ENCODE results near the gene INSR.

INSR gene

GRCh38 chr19:7117248-7117647, 177.0 kb downstream of the INSR start:
- no peak overlapping the region for H3K14ac ChIP-seq (ENCODE audit: low read length)
- H2BK5ac ChIP-seq (ENCODE audit: low read depth, low read length, poor library complexity) = no peak overlapping the region
- H3K27me3 ChIP-seq (ENCODE audit: insufficient read depth, low read length) = no peaks in the 10 kb centered on the region
- WGBS (ENCODE audit: extremely low coverage, insufficient coverage, insufficient read length) = no CpG with 5 or more reads among the region's 11 CpGs
- H2AFZ ChIP-seq (ENCODE audit: insufficient read depth, low read length, poor library complexity) = no peak overlapping the region
- no peak overlapping the region for H3K23ac ChIP-seq (ENCODE audit: low read length)
- H2BK120ac ChIP-seq (ENCODE audit: insufficient read depth, low read length, poor library complexity) = no peak overlapping the region
- H3K4ac ChIP-seq (ENCODE audit: low read depth, low read length) = no peak overlapping the region
- peaks cover 2% of the 10 kb centered on the region for H3K9me3 ChIP-seq (ENCODE audit: insufficient read depth, low read depth, low read length)
- no peak overlapping the region for H4K12ac ChIP-seq (ENCODE audit: low read depth, low read length)
- H3K4me3 ChIP-seq (ENCODE audit: low read depth, low read length) = no peak overlapping the region
- H3K4me2 ChIP-seq (ENCODE audit: low read length) = no peak overlapping the region
- H3K9ac ChIP-seq (ENCODE audit: low read length) = no peak overlapping the region
- H4K8ac ChIP-seq (ENCODE audit: low read depth, low read length) = no peak overlapping the region
- H4K91ac ChIP-seq (ENCODE audit: low read depth, low read length) = no peak overlapping the region
- no peak overlapping the region for H3K18ac ChIP-seq (ENCODE audit: low read length)
- no peaks in the 10 kb centered on the region for H3K79me2 ChIP-seq (ENCODE audit: control insufficient read depth, insufficient read depth, low read length, poor library complexity)
- DNase-seq = no peak
- H2BK12ac ChIP-seq (ENCODE audit: low read length) = no peak overlapping the region
- H3K79me1 ChIP-seq (ENCODE audit: low read length) = no peaks in the 10 kb centered on the region
- no peak overlapping the region for H3K27ac ChIP-seq (ENCODE audit: low read depth, low read length)
- no peak overlapping the region for H2AK5ac ChIP-seq (ENCODE audit: low read length)
- H3K4me1 ChIP-seq (ENCODE audit: control insufficient read depth in 1 of 2, insufficient read depth in 2 of 2, low read length in 2 of 2) = no peaks in the 10 kb centered on the region
- H3K36me3 ChIP-seq (ENCODE audit: control insufficient read depth in 1 of 2, insufficient read depth in 2 of 2, low read length in 2 of 2) = peaks cover 2 to 6% of the 10 kb centered on the region in 2 experiments

GRCh38 chr19:7115721-7116120, 178.5 kb downstream of the INSR start:
- no peak overlapping the region for H2BK12ac ChIP-seq (ENCODE audit: low read length)
- WGBS (ENCODE audit: extremely low coverage, insufficient coverage, insufficient read length) = no CpG with 5 or more reads among the region's 6 CpGs
- H3K36me3 ChIP-seq (ENCODE audit: control insufficient read depth in 1 of 2, insufficient read depth in 2 of 2, low read length in 2 of 2) = peaks cover 2 to 6% of the 10 kb centered on the region in 2 experiments
- no peak overlapping the region for H3K9ac ChIP-seq (ENCODE audit: low read length)
- no peaks in the 10 kb centered on the region for H3K79me2 ChIP-seq (ENCODE audit: control insufficient read depth, insufficient read depth, low read length, poor library complexity)
- H2AFZ ChIP-seq (ENCODE audit: insufficient read depth, low read length, poor library complexity) = no peak overlapping the region
- no peak overlapping the region for H2BK120ac ChIP-seq (ENCODE audit: insufficient read depth, low read length, poor library complexity)
- H3K23ac ChIP-seq (ENCODE audit: low read length) = no peak overlapping the region
- no peak overlapping the region for H3K4me3 ChIP-seq (ENCODE audit: low read depth, low read length)
- no peaks in the 10 kb centered on the region for H3K27me3 ChIP-seq (ENCODE audit: insufficient read depth, low read length)
- no peak overlapping the region for H2BK5ac ChIP-seq (ENCODE audit: low read depth, low read length, poor library complexity)
- no peak overlapping the region for H3K27ac ChIP-seq (ENCODE audit: low read depth, low read length)
- no peak overlapping the region for H3K4ac ChIP-seq (ENCODE audit: low read depth, low read length)
- no peak overlapping the region for H3K4me2 ChIP-seq (ENCODE audit: low read length)
- H3K18ac ChIP-seq (ENCODE audit: low read length) = no peak overlapping the region
- no peak overlapping the region for H4K12ac ChIP-seq (ENCODE audit: low read depth, low read length)
- DNase-seq = no peak
- no peak overlapping the region for H4K91ac ChIP-seq (ENCODE audit: low read depth, low read length)
- H3K4me1 ChIP-seq (ENCODE audit: control insufficient read depth in 1 of 2, insufficient read depth in 2 of 2, low read length in 2 of 2) = no peaks in the 10 kb centered on the region
- H4K8ac ChIP-seq (ENCODE audit: low read depth, low read length) = no peak overlapping the region
- no peaks in the 10 kb centered on the region for H3K79me1 ChIP-seq (ENCODE audit: low read length)
- peaks cover 2% of the 10 kb centered on the region for H3K9me3 ChIP-seq (ENCODE audit: insufficient read depth, low read depth, low read length)
- H3K14ac ChIP-seq (ENCODE audit: low read length) = no peak overlapping the region
- H2AK5ac ChIP-seq (ENCODE audit: low read length) = no peak overlapping the region

GRCh38 chr19:7113233-7113632, 181.0 kb downstream of the INSR start:
- Histone ChIP-seq H4K91ac (ENCODE audit: low read depth, low read length) (no peak overlapping the region), H2AFZ (ENCODE audit: insufficient read depth, low read length, poor library complexity) (no peak overlapping the region), H3K27ac (ENCODE audit: low read depth, low read length) (no peak overlapping the region), H3K27me3 (ENCODE audit: insufficient read depth, low read length) (no peaks in the 10 kb centered on the region), H3K14ac (ENCODE audit: low read length) (no peak overlapping the region), H4K12ac (ENCODE audit: low read depth, low read length) (no peak overlapping the region), H3K4ac (ENCODE audit: low read depth, low read length) (no peak overlapping the region), H3K4me2 (ENCODE audit: low read length) (no peak overlapping the region), H2BK5ac (ENCODE audit: low read depth, low read length, poor library complexity) (no peak overlapping the region), H3K9ac (ENCODE audit: low read length) (no peak overlapping the region), H4K8ac (ENCODE audit: low read depth, low read length) (no peak overlapping the region), H2BK120ac (ENCODE audit: insufficient read depth, low read length, poor library complexity) (no peak overlapping the region), H3K36me3 (ENCODE audit: control insufficient read depth in 1 of 2, insufficient read depth in 2 of 2, low read length in 2 of 2) (no peaks in the 10 kb centered on the region), H3K4me3 (ENCODE audit: low read depth, low read length) (no peak overlapping the region), H2BK12ac (ENCODE audit: low read length) (no peak overlapping the region), H3K9me3 (ENCODE audit: insufficient read depth, low read depth, low read length) (peaks cover 1% of the 10 kb centered on the region), H3K18ac (ENCODE audit: low read length) (no peak overlapping the region), H3K79me1 (ENCODE audit: low read length) (no peaks in the 10 kb centered on the region), H3K79me2 (ENCODE audit: control insufficient read depth, insufficient read depth, low read length, poor library complexity) (no peaks in the 10 kb centered on the region), H2AK5ac (ENCODE audit: low read length) (no peak overlapping the region), H3K4me1 (ENCODE audit: control insufficient read depth in 1 of 2, insufficient read depth in 2 of 2, low read length in 2 of 2) (peaks cover 8 to 10% of the 10 kb centered on the region in 2 experiments), H3K23ac (ENCODE audit: low read length) (no peak overlapping the region)
- DNase-seq = no peak
- WGBS (ENCODE audit: extremely low coverage, insufficient coverage, insufficient read length) = no CpG with 5 or more reads among the region's 1 CpG

- Histone ChIP-seq H2AK5ac (ENCODE audit: low read length) (no peak overlapping the region), H3K14ac (ENCODE audit: low read length) (no peak overlapping the region), H3K79me1 (ENCODE audit: low read length) (no peaks in the 10 kb centered on the region), H4K91ac (ENCODE audit: low read depth, low read length) (no peak overlapping the region), H3K18ac (ENCODE audit: low read length) (no peak overlapping the region), H4K8ac (ENCODE audit: low read depth, low read length) (no peak overlapping the region), H2AFZ (ENCODE audit: insufficient read depth, low read length, poor library complexity) (no peak overlapping the region), H3K4me2 (ENCODE audit: low read length) (no peak overlapping the region), H4K12ac (ENCODE audit: low read depth, low read length) (no peak overlapping the region), H3K9me3 (ENCODE audit: insufficient read depth, low read depth, low read length) (peaks cover 2% of the 10 kb centered on the region), H3K4ac (ENCODE audit: low read depth, low read length) (no peak overlapping the region), H3K23ac (ENCODE audit: low read length) (no peak overlapping the region), H2BK120ac (ENCODE audit: insufficient read depth, low read length, poor library complexity) (no peak overlapping the region), H3K79me2 (ENCODE audit: control insufficient read depth, insufficient read depth, low read length, poor library complexity) (no peaks in the 10 kb centered on the region), H3K36me3 (ENCODE audit: control insufficient read depth in 1 of 2, insufficient read depth in 2 of 2, low read length in 2 of 2) (no peaks in the 10 kb centered on the region), H2BK12ac (ENCODE audit: low read length) (no peak overlapping the region), H3K27ac (ENCODE audit: low read depth, low read length) (no peak overlapping the region), H3K9ac (ENCODE audit: low read length) (no peak overlapping the region), H3K4me3 (ENCODE audit: low read depth, low read length) (no peak overlapping the region), H3K4me1 (ENCODE audit: control insufficient read depth in 1 of 2, insufficient read depth in 2 of 2, low read length in 2 of 2) (peaks cover 8 to 10% of the 10 kb centered on the region in 2 experiments), H2BK5ac (ENCODE audit: low read depth, low read length, poor library complexity) (no peak overlapping the region), H3K27me3 (ENCODE audit: insufficient read depth, low read length) (no peaks in the 10 kb centered on the region)
- no peak for DNase-seq
- whole genome bisulfite sequencing (ENCODE audit: extremely low coverage, insufficient coverage, insufficient read length) = no CpG with 5 or more reads among the region's 4 CpGs
Measured at GRCh38 chr19:7112675-7113074, 181.5 kb downstream of the INSR start.

Measured in trophoblast cell (in vitro differentiated cells and primary cell).